ENCODE data around the gene ALK. TPM values are rescaled to one million over a fixed set of nuclear protein-coding genes. Genes with fewer than 3 reads are reported as not detected.

The ALK gene
- polyA plus RNA-seq, 2 of the 4 experiments (the other 2 are of a cell fraction) = not detected

- ATAC-seq (no peak), FAIRE-seq (no peak), DNase-seq (ENCODE audit: low read depth in 1 of 2, low spot score in 1 of 2) (no peak)
- TF ChIP-seq JUN (IDR thresholded peaks at IDR 0.05) = no peak
- no peak for TF ChIP-seq HDAC2 (IDR thresholded peaks at IDR 0.05)
- no peak for TF ChIP-seq KDM1A (IDR thresholded peaks at IDR 0.05; ENCODE audit: low read depth)
- TF ChIP-seq MAFK (IDR thresholded peaks at IDR 0.05; ENCODE audit: partially characterized antibody) = no peak
- TF ChIP-seq ZSCAN20 (CRISPR knock-in tag; IDR thresholded peaks at IDR 0.05) = no peak
- TF ChIP-seq NFE2L2 (conservative IDR thresholded peaks at IDR 0.05; ENCODE audit: low read length) = no peak
- TF ChIP-seq NPAS2 (CRISPR knock-in tag; IDR thresholded peaks at IDR 0.05; ENCODE audit: borderline replicate concordance) = no peak
- no peak for TF ChIP-seq SMC3 (IDR thresholded peaks at IDR 0.05)
- no peak for TF ChIP-seq BHLHE40 (IDR thresholded peaks at IDR 0.05; ENCODE audit: low read depth, low read length)
- no peak for TF ChIP-seq RNF2 (IDR thresholded peaks at IDR 0.05; ENCODE audit: borderline replicate concordance, low read depth)
- no peak for TF ChIP-seq KDM5A (IDR thresholded peaks at IDR 0.05)
- TF ChIP-seq, protein P1, sequence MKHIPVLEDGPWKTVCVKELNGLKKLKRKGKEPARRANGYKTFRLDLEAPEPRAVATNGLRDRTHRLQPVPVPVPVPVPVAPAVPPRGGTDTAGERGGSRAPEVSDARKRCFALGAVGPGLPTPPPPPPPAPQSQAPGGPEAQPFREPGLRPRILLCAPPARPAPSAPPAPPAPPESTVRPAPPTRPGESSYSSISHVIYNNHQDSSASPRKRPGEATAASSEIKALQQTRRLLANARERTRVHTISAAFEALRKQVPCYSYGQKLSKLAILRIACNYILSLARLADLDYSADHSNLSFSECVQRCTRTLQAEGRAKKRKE (CRISPR knock-in tag; IDR thresholded peaks at IDR 0.05; ENCODE audit: low read depth) = no peak
- TF ChIP-seq E2F6 (IDR thresholded peaks at IDR 0.05; ENCODE audit: borderline replicate concordance, low read depth) = no peak
- Histone ChIP-seq H3K4me1 (no peaks in the 10 kb centered on the region), H3K27ac (no peak overlapping the region), H3K4me3 (no peak overlapping the region), H3K9me3 (no peaks in the 10 kb centered on the region), H3K4me2 (no peak overlapping the region)
- ChIA-PET CTCF (interaction anchor here (1.0 to 3.1 kb wide), 2 partner anchors 12 to 17 kb away, joined by 3 to 12 read pairs; no protein-coding TSS in a partner anchor), POLR2A (no interaction called here)
- WGBS (ENCODE audit: missing lambda C conversion rate) = 5% methylated on average over 2 of the region's 2 CpGs
These were observed 515.7 kb downstream of the ALK start for GRCh38 chr2:29405707-29406106.

- 49% methylated on average over 5 of the region's 5 CpGs for WGBS (ENCODE audit: missing lambda C conversion rate)
- Histone ChIP-seq H3K4me3 (no peak overlapping the region), H3K4me2 (no peak overlapping the region), H3K9me3 (no peaks in the 10 kb centered on the region), H3K27ac (no peak overlapping the region), H3K4me1 (no peaks in the 10 kb centered on the region)
- no peak for ATAC-seq
- TF ChIP-seq ESRRA (IDR thresholded peaks at IDR 0.05; ENCODE audit: borderline replicate concordance, low read length) (no peak), MYC (IDR thresholded peaks at IDR 0.05; ENCODE audit: borderline replicate concordance, low read length) (no peak), MAZ (IDR thresholded peaks at IDR 0.05; ENCODE audit: borderline replicate concordance, low read depth, low read length) (no peak), MAX (IDR thresholded peaks at IDR 0.05) (no peak), CEBPB (IDR thresholded peaks at IDR 0.05) (no peak), NFE2L2 (conservative IDR thresholded peaks at IDR 0.05; ENCODE audit: low read length) (no peak), RCOR1 (IDR thresholded peaks at IDR 0.05; ENCODE audit: low read depth, low read length) (no peak)
- TF ChIP-seq, protein P2, sequence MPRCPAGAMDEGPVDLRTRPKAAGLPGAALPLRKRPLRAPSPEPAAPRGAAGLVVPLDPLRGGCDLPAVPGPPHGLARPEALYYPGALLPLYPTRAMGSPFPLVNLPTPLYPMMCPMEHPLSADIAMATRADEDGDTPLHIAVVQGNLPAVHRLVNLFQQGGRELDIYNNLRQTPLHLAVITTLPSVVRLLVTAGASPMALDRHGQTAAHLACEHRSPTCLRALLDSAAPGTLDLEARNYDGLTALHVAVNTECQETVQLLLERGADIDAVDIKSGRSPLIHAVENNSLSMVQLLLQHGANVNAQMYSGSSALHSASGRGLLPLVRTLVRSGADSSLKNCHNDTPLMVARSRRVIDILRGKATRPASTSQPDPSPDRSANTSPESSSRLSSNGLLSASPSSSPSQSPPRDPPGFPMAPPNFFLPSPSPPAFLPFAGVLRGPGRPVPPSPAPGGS (IDR thresholded peaks at IDR 0.05) = no peak
- DNase-seq (ENCODE audit: low read depth in 1 of 2, low spot score in 1 of 2) = no peak
- ChIA-PET CTCF (interaction anchor here (0.7 to 1.0 kb wide), 2 partner anchors 11 to 18 kb away, joined by 3 read pairs; no protein-coding TSS in a partner anchor), POLR2A (no interaction called here)
- no peak for FAIRE-seq
These were observed 516.1 kb downstream of the ALK start for GRCh38 chr2:29405266-29405665.

DNA sequence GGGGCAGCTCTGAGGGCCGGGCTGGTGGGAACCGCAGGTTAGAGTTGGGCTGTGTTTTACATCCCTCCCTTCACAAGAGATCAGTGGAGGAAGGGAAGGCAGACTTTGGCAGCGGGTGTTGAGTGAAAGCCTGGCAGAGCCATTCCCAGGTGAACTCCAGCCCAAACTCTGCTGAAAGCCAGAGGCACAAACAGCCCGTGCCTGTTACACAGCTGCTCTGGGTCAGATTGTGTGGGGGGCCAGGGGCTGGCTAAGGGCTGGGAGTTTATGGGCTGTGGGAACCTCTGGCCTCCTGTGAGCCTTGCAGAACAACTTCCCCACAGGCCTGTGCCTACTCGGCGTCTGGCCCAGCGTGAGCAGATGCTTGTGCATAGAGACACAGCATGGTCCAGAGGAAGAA is 519.4 kb downstream of the ALK start:
- Histone ChIP-seq H3K4me1 (no peaks in the 10 kb centered on the region), H3K4me2 (no peak overlapping the region), H3K27ac (no peak overlapping the region), H3K4me3 (no peak overlapping the region), H3K9me3 (no peaks in the 10 kb centered on the region)
- WGBS (ENCODE audit: missing lambda C conversion rate) = 41% methylated on average over 7 of the region's 7 CpGs
- FAIRE-seq (no peak), ATAC-seq (no peak; a peak in 1 of 6 replicates), DNase-seq (ENCODE audit: low read depth in 1 of 2, low spot score in 1 of 2) (no peak)
- ChIA-PET POLR2A (no interaction called here), CTCF (no interaction called here)
- TF ChIP-seq HDAC2 (IDR thresholded peaks at IDR 0.05) = no peak
- TF ChIP-seq HOXA7 (CRISPR knock-in tag; IDR thresholded peaks at IDR 0.05) = no peak
- TF ChIP-seq SMC3 (IDR thresholded peaks at IDR 0.05) = no peak
- TF ChIP-seq, protein P3, sequence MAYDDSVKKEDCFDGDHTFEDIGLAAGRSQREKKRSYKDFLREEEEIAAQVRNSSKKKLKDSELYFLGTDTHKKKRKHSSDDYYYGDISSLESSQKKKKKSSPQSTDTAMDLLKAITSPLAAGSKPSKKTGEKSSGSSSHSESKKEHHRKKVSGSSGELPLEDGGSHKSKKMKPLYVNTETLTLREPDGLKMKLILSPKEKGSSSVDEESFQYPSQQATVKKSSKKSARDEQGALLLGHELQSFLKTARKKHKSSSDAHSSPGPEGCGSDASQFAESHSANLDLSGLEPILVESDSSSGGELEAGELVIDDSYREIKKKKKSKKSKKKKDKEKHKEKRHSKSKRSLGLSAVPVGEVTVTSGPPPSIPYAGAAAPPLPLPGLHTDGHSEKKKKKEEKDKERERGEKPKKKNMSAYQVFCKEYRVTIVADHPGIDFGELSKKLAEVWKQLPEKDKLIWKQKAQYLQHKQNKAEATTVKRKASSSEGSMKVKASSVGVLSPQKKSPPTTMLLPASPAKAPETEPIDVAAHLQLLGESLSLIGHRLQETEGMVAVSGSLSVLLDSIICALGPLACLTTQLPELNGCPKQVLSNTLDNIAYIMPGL (CRISPR knock-in tag; IDR thresholded peaks at IDR 0.05; ENCODE audit: borderline replicate concordance) = no peak
- TF ChIP-seq KDM5A (IDR thresholded peaks at IDR 0.05) = no peak
- no peak for TF ChIP-seq RARB (CRISPR knock-in tag; IDR thresholded peaks at IDR 0.05)
- TF ChIP-seq FOXS1 (CRISPR knock-in tag; IDR thresholded peaks at IDR 0.05) = no peak
- TF ChIP-seq ESRRA (IDR thresholded peaks at IDR 0.05; ENCODE audit: borderline replicate concordance, low read length) = no peak
- no peak for TF ChIP-seq HOXB5 (CRISPR knock-in tag; IDR thresholded peaks at IDR 0.05)
- TF ChIP-seq MAZ (IDR thresholded peaks at IDR 0.05; ENCODE audit: borderline replicate concordance, low read depth, low read length) = no peak

Measured in A549 (cell line).